Skeletal muscle satellite cell (primary cell): ENCODE measurements around the gene P3H1.
A peak's percentile ranks its signal among the peaks of the same experiment; 100 is the strongest.

ENCODE experiments used
- H3K27me3 ChIP-seq: 2 replicates; pipeline ENCODE4 v1.7.0; 2013; ENCODE audit warnings: low read length; ENCODE audit not compliant: control insufficient read depth, insufficient read depth
- H3K36me3 ChIP-seq: 2 replicates; pipeline ENCODE4 v1.7.0; 2013; ENCODE audit warnings: mild to moderate bottlenecking, control low read depth, low read length; ENCODE audit not compliant: insufficient read depth
- H3K4me1 ChIP-seq: 2 replicates; pipeline ENCODE4 v1.7.0; 2013; ENCODE audit warnings: low read length; ENCODE audit not compliant: control insufficient read depth, insufficient read depth
- H3K4me2 ChIP-seq: 2 replicates; pipeline ENCODE4 v1.7.0; 2013; ENCODE audit warnings: mild to moderate bottlenecking, low read length
- H3K4me3 ChIP-seq: 2 replicates; pipeline ENCODE4 v1.7.0; 2013; ENCODE audit warnings: low read length
- H3K9ac ChIP-seq: 2 replicates; pipeline ENCODE4 v1.7.0; 2013; ENCODE audit warnings: mild to moderate bottlenecking, low read depth, low read length, moderate library complexity
- H3K9me3 ChIP-seq: replicated peaks from 2 replicates; pipeline ENCODE4 v1.7.0; 2013; ENCODE audit warnings: mild to moderate bottlenecking, control low read depth, low read length

The P3H1 gene

GRCh38 chr1:42767510-42768000 lies 727 bp upstream of the P3H1 start:
- Histone ChIP-seq H3K4me1 (peaks cover 19% of the 10 kb centered on the region), H3K9me3 (no peaks in the 10 kb centered on the region), H3K9ac (peak overlapping the region; percentile 92), H3K27me3 (no peaks in the 10 kb centered on the region), H3K4me2 (peak overlapping the region; percentile 80), H3K36me3 (peaks cover under 1% of the 10 kb centered on the region), H3K4me3 (peak overlapping the region; percentile 86)

- H3K9me3 ChIP-seq, result no peaks in the 10 kb centered on the region
- H3K4me1 ChIP-seq, result peaks cover 19% of the 10 kb centered on the region
- peak overlapping the region; percentile 92 for H3K9ac ChIP-seq
- peaks cover 14% of the 10 kb centered on the region for H3K36me3 ChIP-seq
- H3K4me3 ChIP-seq, result peak overlapping the region; percentile 86
- peak overlapping the region; percentile 90 for H3K4me2 ChIP-seq
- no peaks in the 10 kb centered on the region for H3K27me3 ChIP-seq
These were observed 742 bp downstream of the P3H1 start for GRCh38 chr1:42765832-42766740.

- Histone ChIP-seq H3K9ac (peak overlapping the region; percentile 92), H3K27me3 (no peaks in the 10 kb centered on the region), H3K4me3 (peak overlapping the region; percentile 86), H3K36me3 (peaks cover 15% of the 10 kb centered on the region), H3K9me3 (no peaks in the 10 kb centered on the region), H3K4me1 (peaks cover 19% of the 10 kb centered on the region), H3K4me2 (peak overlapping the region; percentile 90)
These were observed 1.6 kb downstream of the P3H1 start for GRCh38 chr1:42765269-42765668.

- Histone ChIP-seq H3K4me1 (peaks cover 10% of the 10 kb centered on the region), H3K9me3 (no peaks in the 10 kb centered on the region), H3K9ac (no peak overlapping the region), H3K36me3 (peaks cover 37% of the 10 kb centered on the region), H3K4me3 (no peak overlapping the region), H3K4me2 (no peak overlapping the region), H3K27me3 (no peaks in the 10 kb centered on the region)
These were observed 4.6 kb downstream of the P3H1 start for GRCh38 chr1:42762269-42762668.

- Histone ChIP-seq H3K27me3 (no peaks in the 10 kb centered on the region), H3K4me2 (no peak overlapping the region), H3K36me3 (peaks cover 43% of the 10 kb centered on the region), H3K4me1 (peaks cover 10% of the 10 kb centered on the region), H3K9ac (no peak overlapping the region), H3K4me3 (no peak overlapping the region), H3K9me3 (no peaks in the 10 kb centered on the region)
These were observed 5.3 kb downstream of the P3H1 start for GRCh38 chr1:42761567-42761966.

- peaks cover 1% of the 10 kb centered on the region for H3K4me1 ChIP-seq
- no peak overlapping the region for H3K4me3 ChIP-seq
- peaks cover 67% of the 10 kb centered on the region for H3K36me3 ChIP-seq
These were observed 7.7 kb downstream of the P3H1 start for GRCh38 chr1:42759114-42759513.

GRCh38 chr1:42758641-42759040 lies 8.2 kb downstream of the P3H1 start:
- Histone ChIP-seq H3K9me3 (no peaks in the 10 kb centered on the region), H3K4me2 (no peak overlapping the region), H3K4me1 (no peaks in the 10 kb centered on the region), H3K4me3 (no peak overlapping the region), H3K27me3 (no peaks in the 10 kb centered on the region), H3K36me3 (peaks cover 71% of the 10 kb centered on the region), H3K9ac (no peak overlapping the region)

More at GRCh38 chr1:42759114-42759513, 7.7 kb downstream of the P3H1 start:
- no peaks in the 10 kb centered on the region for H3K27me3 ChIP-seq
- no peak overlapping the region for H3K9ac ChIP-seq
- no peaks in the 10 kb centered on the region for H3K9me3 ChIP-seq
- no peak overlapping the region for H3K4me2 ChIP-seq

GRCh38 chr1:42757892-42758275 lies 8.9 kb downstream of the P3H1 start:
- H3K27me3 ChIP-seq, result no peaks in the 10 kb centered on the region
- no peak overlapping the region for H3K4me3 ChIP-seq
- H3K36me3 ChIP-seq, result peaks cover 75% of the 10 kb centered on the region
- H3K9me3 ChIP-seq, result no peaks in the 10 kb centered on the region
- H3K9ac ChIP-seq, result no peak overlapping the region
- no peak overlapping the region for H3K4me2 ChIP-seq
- H3K4me1 ChIP-seq, result peaks cover 5% of the 10 kb centered on the region

GRCh38 chr1:42756956-42757891 lies 9.6 kb downstream of the P3H1 start:
- Histone ChIP-seq H3K4me3 (no peak overlapping the region), H3K36me3 (peaks cover 79% of the 10 kb centered on the region), H3K4me2 (no peak overlapping the region), H3K9ac (no peak overlapping the region), H3K9me3 (no peaks in the 10 kb centered on the region), H3K27me3 (no peaks in the 10 kb centered on the region), H3K4me1 (peaks cover 8% of the 10 kb centered on the region)

GRCh38 chr1:42753070-42753469 lies 13.8 kb downstream of the P3H1 start:
- Histone ChIP-seq H3K27me3 (no peaks in the 10 kb centered on the region), H3K9me3 (no peaks in the 10 kb centered on the region), H3K36me3 (peaks cover 83% of the 10 kb centered on the region), H3K4me2 (peak overlapping the region; percentile 2), H3K9ac (peak overlapping the region; percentile 2), H3K4me1 (peaks cover 8% of the 10 kb centered on the region), H3K4me3 (no peak overlapping the region)

GRCh38 chr1:42752284-42752683 lies 14.5 kb downstream of the P3H1 start:
- Histone ChIP-seq H3K36me3 (peaks cover 83% of the 10 kb centered on the region), H3K9ac (no peak overlapping the region), H3K9me3 (no peaks in the 10 kb centered on the region), H3K27me3 (no peaks in the 10 kb centered on the region), H3K4me3 (no peak overlapping the region), H3K4me1 (peaks cover 8% of the 10 kb centered on the region), H3K4me2 (no peak overlapping the region)
